Measurements from ENCODE around the gene DHX29.

GRCh38 chr5:55343609-55344008 is 36.1 kb upstream of the DHX29 start:
- TF ChIP-seq POLR2AphosphoS5 (IDR thresholded peaks at IDR 0.05; ENCODE audit: low read depth, low read length) (no peak), REST (IDR thresholded peaks at IDR 0.05; ENCODE audit: insufficient read depth in 1 of 2, low read depth in 2 of 2, low read length in 1 of 2) (no peak), TCF7L2 (IDR thresholded peaks at IDR 0.05; ENCODE audit: low read depth, low read length) (no peak), SIN3A (IDR thresholded peaks at IDR 0.05; ENCODE audit: borderline replicate concordance, insufficient read depth, low read depth, low read length) (no peak)
- TF ChIP-seq, protein P1, sequence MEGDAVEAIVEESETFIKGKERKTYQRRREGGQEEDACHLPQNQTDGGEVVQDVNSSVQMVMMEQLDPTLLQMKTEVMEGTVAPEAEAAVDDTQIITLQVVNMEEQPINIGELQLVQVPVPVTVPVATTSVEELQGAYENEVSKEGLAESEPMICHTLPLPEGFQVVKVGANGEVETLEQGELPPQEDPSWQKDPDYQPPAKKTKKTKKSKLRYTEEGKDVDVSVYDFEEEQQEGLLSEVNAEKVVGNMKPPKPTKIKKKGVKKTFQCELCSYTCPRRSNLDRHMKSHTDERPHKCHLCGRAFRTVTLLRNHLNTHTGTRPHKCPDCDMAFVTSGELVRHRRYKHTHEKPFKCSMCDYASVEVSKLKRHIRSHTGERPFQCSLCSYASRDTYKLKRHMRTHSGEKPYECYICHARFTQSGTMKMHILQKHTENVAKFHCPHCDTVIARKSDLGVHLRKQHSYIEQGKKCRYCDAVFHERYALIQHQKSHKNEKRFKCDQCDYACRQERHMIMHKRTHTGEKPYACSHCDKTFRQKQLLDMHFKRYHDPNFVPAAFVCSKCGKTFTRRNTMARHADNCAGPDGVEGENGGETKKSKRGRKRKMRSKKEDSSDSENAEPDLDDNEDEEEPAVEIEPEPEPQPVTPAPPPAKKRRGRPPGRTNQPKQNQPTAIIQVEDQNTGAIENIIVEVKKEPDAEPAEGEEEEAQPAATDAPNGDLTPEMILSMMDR (IDR thresholded peaks at IDR 0.05) = no peak

Data from Panc1 (cell line).